C4-2B (cell line): ENCODE data around the gene C17orf100.
A peak's percentile ranks its signal among the peaks of the same experiment; 100 is the strongest.
"Not testable (repeated sequence)": the region's sequence is repeated elsewhere in the genome, so short reads cannot be mapped to it uniquely, and the experiment has no call there.

Source experiments
- H3K27ac ChIP-seq: fragments of 450-650 bp; 2 replicates; pipeline ENCODE4 v1.5.1; 2017
- CTCF ChIP-seq: fragments of 450-650 bp; conservative IDR thresholded peaks from 2 replicates; pipeline ENCODE4 v1.5.1; 2017; ENCODE audit warnings: mild to moderate bottlenecking
- ZFX ChIP-seq: fragments of 450-650 bp; IDR thresholded peaks from 2 replicates; pipeline ENCODE4 v1.6.1; 2017

C17orf100 gene

GRCh38 chr17:6641247-6641863 is 10.2 kb upstream of the C17orf100 start:
- TF ChIP-seq ZFX (no peak), CTCF (no peak)
- H3K27ac ChIP-seq: peak overlapping the region; percentile 90

- no peak overlapping the region for H3K27ac ChIP-seq
- TF ChIP-seq CTCF: no peak
These were observed 9.0 kb upstream of the C17orf100 start for GRCh38 chr17:6642592-6642991.

- no peak for TF ChIP-seq ZFX
- no peak for TF ChIP-seq CTCF
- no peak overlapping the region for H3K27ac ChIP-seq
These were observed 8.0 kb upstream of the C17orf100 start for GRCh38 chr17:6643451-6644125.

GRCh38 chr17:6648181-6648580 is 3.4 kb upstream of the C17orf100 start:
- no peak overlapping the region for H3K27ac ChIP-seq
- TF ChIP-seq ZFX: no peak
- peak; percentile 36 for TF ChIP-seq CTCF

GRCh38 chr17:6651919-6652452 is 424 bp downstream of the C17orf100 start:
- TF ChIP-seq ZFX (no peak), CTCF (no peak)
- H3K27ac ChIP-seq: peak overlapping the region; percentile 74

GRCh38 chr17:6654841-6655731 is 3.5 kb downstream of the C17orf100 start:
- TF ChIP-seq CTCF (no peak), ZFX (no peak)
- no peak overlapping the region for H3K27ac ChIP-seq

- not testable (repeated sequence) for H3K27ac ChIP-seq
These were observed 4.3 kb downstream of the C17orf100 start for GRCh38 chr17:6655732-6656361.

- H3K27ac ChIP-seq: not testable (repeated sequence)
These were observed 5.5 kb downstream of the C17orf100 start for GRCh38 chr17:6656797-6657632.
